DOHH2 (cell line): ENCODE results near the gene ATP10A.

Experiments used
- H3F3A ChIP-seq: fragments of 200-600 bp; sonication (generic), shearing (Covaris generic); 2 replicates; pipeline ENCODE4 v1.6.0; 2016; ENCODE audit warnings: antibody characterized with exemption, mild to moderate bottlenecking; ENCODE audit not compliant: control insufficient read depth, insufficient read depth
- H3K27ac ChIP-seq: fragments of 200-600 bp; sonication (generic); 2 replicates; pipeline ENCODE4 v1.5.1; 2014; ENCODE audit warnings: low read depth, mild to moderate bottlenecking, low read length, moderate library complexity
- H3K27me3 ChIP-seq: fragments of 200-600 bp; sonication (generic); 2 replicates; pipeline ENCODE4 v1.6.1; 2014; ENCODE audit warnings: mild to moderate bottlenecking, low read length, mixed read lengths; ENCODE audit not compliant: control insufficient read depth
- H3K36me3 ChIP-seq: fragments of 200-600 bp; sonication (generic); 2 replicates; pipeline ENCODE4 v1.6.1; 2014; ENCODE audit warnings: mild to moderate bottlenecking, low read length, moderate library complexity, mixed read lengths; ENCODE audit not compliant: control insufficient read depth
- H3K4me1 ChIP-seq: fragments of 200-600 bp; sonication (generic); 2 replicates; pipeline ENCODE4 v1.6.1; 2014; ENCODE audit warnings: mild to moderate bottlenecking, low read length, mixed read lengths; ENCODE audit not compliant: control insufficient read depth
- H3K4me2 ChIP-seq: fragments of 200-600 bp; sonication (generic); 2 replicates; pipeline ENCODE4 v1.6.0; 2014; ENCODE audit warnings: mild to moderate bottlenecking, low read length, moderate library complexity
- H3K4me3 ChIP-seq: fragments of 200-600 bp; sonication (generic); 2 replicates; pipeline ENCODE4 v1.5.1; 2014; ENCODE audit warnings: mild to moderate bottlenecking, low read length, mixed read lengths
- H3K79me2 ChIP-seq: fragments of 200-600 bp; sonication (generic); 2 replicates; pipeline ENCODE4 v1.6.1; 2014; ENCODE audit warnings: mild to moderate bottlenecking, low read length, mixed read lengths; ENCODE audit not compliant: control insufficient read depth
- H3K9me2 ChIP-seq: fragments of 200-600 bp; sonication (generic); replicated peaks from 2 replicates; pipeline ENCODE4 v1.6.1; 2014; ENCODE audit warnings: mild to moderate bottlenecking, low read length, mixed read lengths; ENCODE audit not compliant: control insufficient read depth
- H3K9me3 ChIP-seq: fragments of 200-600 bp; sonication (generic); 2 replicates; pipeline ENCODE4 v1.6.1; 2014; ENCODE audit warnings: antibody characterized with exemption, low read length, mixed read lengths; ENCODE audit not compliant: control insufficient read depth, insufficient read depth
- H4K20me1 ChIP-seq: fragments of 200-600 bp; sonication (generic); 2 replicates; pipeline ENCODE4 v1.6.0; 2014; ENCODE audit warnings: low read depth, mild to moderate bottlenecking, antibody characterized with exemption, low read length, moderate library complexity; ENCODE audit not compliant: control insufficient read depth, insufficient read depth
- CTCF ChIP-seq: fragments of 200-600 bp; sonication (generic); IDR thresholded peaks from one replicate; pipeline ENCODE4 v1.5.1; 2014; ENCODE audit warnings: antibody characterized with exemption, mild to moderate bottlenecking, low read depth, low read length; ENCODE audit not compliant: poor library complexity, severe bottlenecking
- EZH2phosphoT487 ChIP-seq: fragments of 200-600 bp; sonication (generic); IDR thresholded peaks from 2 replicates; pipeline ENCODE4 v1.6.1; 2017; ENCODE audit warnings: borderline replicate concordance, mild to moderate bottlenecking, antibody characterized with exemption, low read length, moderate library complexity, mixed read lengths

Gene ATP10A

GRCh38 chr15:25832158-25832557, 31.0 kb downstream of the ATP10A start:
- Histone ChIP-seq H3K4me2 (no peak overlapping the region), H3K4me1 (no peaks in the 10 kb centered on the region), H3K27ac (no peak overlapping the region), H3K4me3 (no peak overlapping the region), H4K20me1 (no peaks in the 10 kb centered on the region), H3K79me2 (no peaks in the 10 kb centered on the region), H3K9me3 (peaks cover 16% of the 10 kb centered on the region; the same call in 1 of the 2 replicates), H3F3A (no peaks in the 10 kb centered on the region), H3K27me3 (no peaks in the 10 kb centered on the region), H3K36me3 (no peaks in the 10 kb centered on the region), H3K9me2 (no peaks in the 10 kb centered on the region)
- TF ChIP-seq EZH2phosphoT487, result no peak
- no peak for TF ChIP-seq CTCF

- no peak overlapping the region for H3K27ac ChIP-seq
- H3F3A ChIP-seq, result no peaks in the 10 kb centered on the region
- H3K4me2 ChIP-seq, result no peak overlapping the region
- H3K27me3 ChIP-seq, result no peaks in the 10 kb centered on the region
- H4K20me1 ChIP-seq, result no peaks in the 10 kb centered on the region
- peaks cover 12% of the 10 kb centered on the region; the same call in 1 of the 2 replicates for H3K9me3 ChIP-seq
- no peaks in the 10 kb centered on the region for H3K79me2 ChIP-seq
- TF ChIP-seq CTCF (no peak), EZH2phosphoT487 (no peak)
- H3K36me3 ChIP-seq, result no peaks in the 10 kb centered on the region
- no peaks in the 10 kb centered on the region for H3K4me1 ChIP-seq
- no peak overlapping the region for H3K4me3 ChIP-seq
- no peaks in the 10 kb centered on the region for H3K9me2 ChIP-seq
Observed at GRCh38 chr15:25830844-25831451, 32.2 kb downstream of the ATP10A start.

- H3K4me3 ChIP-seq, result no peak overlapping the region
- no peak overlapping the region for H3K4me2 ChIP-seq
- H3K9me3 ChIP-seq, result peaks cover 22% of the 10 kb centered on the region; the same call in 1 of the 2 replicates
- H3K27me3 ChIP-seq, result no peaks in the 10 kb centered on the region
- no peaks in the 10 kb centered on the region for H3K36me3 ChIP-seq
- H3F3A ChIP-seq, result no peaks in the 10 kb centered on the region
- H3K27ac ChIP-seq, result no peak overlapping the region
- no peaks in the 10 kb centered on the region for H3K4me1 ChIP-seq
- H4K20me1 ChIP-seq, result no peaks in the 10 kb centered on the region
- H3K9me2 ChIP-seq, result no peaks in the 10 kb centered on the region; the same call in 1 of the 2 replicates
- H3K79me2 ChIP-seq, result no peaks in the 10 kb centered on the region
- no peak for TF ChIP-seq CTCF
Observed at GRCh38 chr15:25829073-25829472, 34.1 kb downstream of the ATP10A start.
